ENCODE data around the gene FGGY.

GRCh38 chr1:59556802-59557548 lies 260.1 kb downstream of the FGGY start:
- no peak for TF ChIP-seq CTCF (IDR thresholded peaks at IDR 0.05)
- TF ChIP-seq EZH2 (IDR thresholded peaks at IDR 0.05; ENCODE audit: borderline replicate concordance, insufficient read depth, low read depth, low read length, poor library complexity, severe bottlenecking) = no peak
